NCI-H1092 (cell line): ENCODE data around the gene CCDC182.

Experiments used
- DNase-seq: peaks from one replicate; lab custom pipeline; 2025; lab: John Stamatoyannopoulos, UW

CCDC182 gene

GRCh38 chr17:57697891-57698711 lies 47.0 kb downstream of the CCDC182 start:
- no peak for DNase-seq

GRCh38 chr17:57697197-57697596 lies 47.9 kb downstream of the CCDC182 start:
- no peak for DNase-seq

GRCh38 chr17:57696050-57696449 lies 49.0 kb downstream of the CCDC182 start:
- DNase-seq = no peak
